Liver (tissue), 9 donors: ENCODE data around the gene FAM163A. TPM values are rescaled to one million over a fixed set of nuclear protein-coding genes. Genes with fewer than 3 reads are reported as not detected.

ENCODE experiments used
- DNase-seq: peaks from one replicate; pipeline ENCODE4 v3.0.0-alpha.2; 2017; ENCODE audit warnings: low spot score
- H3K27ac ChIP-seq, 2 donors: one replicate each; pipeline ENCODE4 v1.7.0; 2013; ENCODE audit warnings: inconsistent platforms in 2 of 2, low read length in 2 of 2, control low read depth in 1 of 2, low read depth in 1 of 2, mild to moderate bottlenecking in 1 of 2
- H3K27me3 ChIP-seq, 4 donors: one replicate each; pipeline versions ENCODE4 v1.6.1 to v1.7.0; 2013; ENCODE audit warnings: low read length in 3 of 4, inconsistent platforms in 1 of 4, mild to moderate bottlenecking in 1 of 4, moderate library complexity in 1 of 4; ENCODE audit not compliant: control insufficient read depth in 4 of 4, insufficient read depth in 4 of 4
- H3K36me3 ChIP-seq, 4 donors: one replicate each; pipeline versions ENCODE4 v1.6.1 to v1.7.0; 2013; ENCODE audit warnings: low read length in 3 of 4, mild to moderate bottlenecking in 3 of 4, low read depth in 1 of 4, moderate library complexity in 1 of 4; ENCODE audit not compliant: control insufficient read depth in 4 of 4, insufficient read depth in 3 of 4
- H3K4me1 ChIP-seq, 4 donors: one replicate each; pipeline versions ENCODE4 v1.6.1 to v1.7.0; 2013; ENCODE audit warnings: low read length in 3 of 4, mild to moderate bottlenecking in 3 of 4, moderate library complexity in 1 of 4; ENCODE audit not compliant: control insufficient read depth in 4 of 4, insufficient read depth in 4 of 4
- H3K4me3 ChIP-seq, 3 donors: one replicate each; pipeline versions ENCODE4 v1.6.1 to v1.7.0; 2013; ENCODE audit warnings: low read length in 3 of 3, control low read depth in 1 of 3, low read depth in 1 of 3, mild to moderate bottlenecking in 1 of 3
- H3K9ac ChIP-seq, 2 donors: one replicate each; pipeline ENCODE4 v1.7.0; 2013; ENCODE audit warnings: low read length in 2 of 2, mild to moderate bottlenecking in 2 of 2, moderate library complexity in 2 of 2, control low read depth in 1 of 2, low read depth in 1 of 2
- H3K9me3 ChIP-seq, 4 donors: one replicate each; pipeline versions ENCODE4 v1.6.1 to v1.7.0; 2013; ENCODE audit warnings: low read length in 3 of 4; ENCODE audit not compliant: control insufficient read depth in 4 of 4
- EGR1 ChIP-seq, 2 donors: IDR thresholded peaks; 2 replicates each; pipeline ENCODE4 v1.6.1; 2016 to 2018; ENCODE audit warnings: antibody characterized with exemption in 2 of 2, low read depth in 2 of 2
- FOXA1 ChIP-seq: IDR thresholded peaks from 2 replicates; pipeline ENCODE4 v1.6.1; 2016; ENCODE audit warnings: antibody characterized with exemption
- FOXA2 ChIP-seq: IDR thresholded peaks from 2 replicates; pipeline ENCODE4 v1.6.1; 2016; ENCODE audit warnings: antibody characterized with exemption
- GABPA ChIP-seq, 2 donors: IDR thresholded peaks in 1 of 2; conservative IDR thresholded peaks in 1 of 2; 2 replicates each; pipeline ENCODE4 v1.6.1; 2016; ENCODE audit warnings: antibody characterized with exemption in 2 of 2, mild to moderate bottlenecking in 1 of 2, moderate library complexity in 1 of 2
- HNF4A ChIP-seq, 2 donors: conservative IDR thresholded peaks; 2 replicates each; pipeline ENCODE4 v1.6.1; 2016; ENCODE audit warnings: antibody characterized with exemption in 2 of 2, mild to moderate bottlenecking in 2 of 2
- HNF4G ChIP-seq: IDR thresholded peaks from 2 replicates; pipeline ENCODE4 v1.6.1; 2016; ENCODE audit warnings: antibody characterized with exemption
- JUND ChIP-seq, 2 donors: IDR thresholded peaks; 2 replicates each; pipeline ENCODE4 v1.6.1; 2016; ENCODE audit warnings: antibody characterized with exemption in 2 of 2
- NR2F2 ChIP-seq: IDR thresholded peaks from 2 replicates; pipeline ENCODE4 v1.6.1; 2016; ENCODE audit warnings: antibody characterized with exemption
- RAD21 ChIP-seq, 2 donors: IDR thresholded peaks; 2 replicates each; pipeline ENCODE4 v1.6.1; 2016; ENCODE audit warnings: antibody characterized with exemption in 2 of 2, mild to moderate bottlenecking in 2 of 2
- RXRA ChIP-seq, 2 donors: IDR thresholded peaks; 2 replicates each; pipeline ENCODE4 v1.6.1; 2017 to 2018; ENCODE audit warnings: antibody characterized with exemption in 2 of 2, mild to moderate bottlenecking in 1 of 2
- SP1 ChIP-seq: IDR thresholded peaks from 2 replicates; pipeline ENCODE4 v1.6.1; 2018; ENCODE audit warnings: antibody characterized with exemption, mild to moderate bottlenecking
- TAF1 ChIP-seq: conservative IDR thresholded peaks from 2 replicates; pipeline ENCODE4 v1.6.1; 2016; ENCODE audit warnings: antibody characterized with exemption, mild to moderate bottlenecking
- YY1 ChIP-seq: IDR thresholded peaks from 2 replicates; pipeline ENCODE4 v1.6.1; 2016; ENCODE audit warnings: antibody characterized with exemption, mild to moderate bottlenecking
- WGBS: extraction: QIAGEN DNeasy Blood & Tissue Kit; methylation state at CpG from one replicate; pipeline ENCODE4 v1.1.7; 2013; 5-methylcytosine and 5-hydroxymethylcytosine counted together
- polyA plus RNA-seq, 2 donors: library from polyadenylated mRNA; stranded (reverse) in 1 of 2; unstranded in 1 of 2; fragments of 200-250 nt in 1 of 2; fragments of >200 nt in 1 of 2; fragmentation: Nextera tagmentation in 1 of 2; extraction: Ambion mirVana in 1 of 2; gene quantifications; one replicate each; pipeline versions ENCODE4 v1.2.1 to v1.2.3, GENCODE V29; 2013 to 2015
- total RNA-seq, 2 donors: library from RNA; depleted of rRNA; stranded (reverse); fragments of >200 nt; gene quantifications; one replicate each; pipeline ENCODE4 v1.2.3, GENCODE V29; 2014
- TF ChIP-seq, protein P1 (sequence below): IDR thresholded peaks from 2 replicates; pipeline ENCODE4 v1.6.1; 2016; ENCODE audit warnings: antibody characterized with exemption
- TF ChIP-seq, protein P2 (sequence below): fragments of 150-350 bp; IDR thresholded peaks from 2 replicates; pipeline ENCODE4 v1.5.1; 2017; ENCODE audit warnings: improper control_type of control experiment, low read depth, low read length; ENCODE audit not compliant: missing input control
- TF ChIP-seq, protein P3 (sequence below): IDR thresholded peaks from 2 replicates; pipeline ENCODE4 v1.6.1; 2016; ENCODE audit warnings: antibody characterized with exemption
- TF ChIP-seq, protein P4 (sequence below): IDR thresholded peaks from 2 replicates; pipeline ENCODE4 v1.6.1; 2016; ENCODE audit warnings: antibody characterized with exemption
- TF ChIP-seq, protein P5 (sequence below): IDR thresholded peaks from 2 replicates; pipeline ENCODE4 v1.6.1; 2016; ENCODE audit warnings: antibody characterized with exemption, mild to moderate bottlenecking
- donor health status: healthy.
- donor health status: healthy.
- donor health status: healthy.
- donor health status: healthy.
- donor health status: healthy.

Gene FAM163A
- total and polyA plus RNA-seq, 4 donors = 0.07 TPM; not detected in 3

DNA sequence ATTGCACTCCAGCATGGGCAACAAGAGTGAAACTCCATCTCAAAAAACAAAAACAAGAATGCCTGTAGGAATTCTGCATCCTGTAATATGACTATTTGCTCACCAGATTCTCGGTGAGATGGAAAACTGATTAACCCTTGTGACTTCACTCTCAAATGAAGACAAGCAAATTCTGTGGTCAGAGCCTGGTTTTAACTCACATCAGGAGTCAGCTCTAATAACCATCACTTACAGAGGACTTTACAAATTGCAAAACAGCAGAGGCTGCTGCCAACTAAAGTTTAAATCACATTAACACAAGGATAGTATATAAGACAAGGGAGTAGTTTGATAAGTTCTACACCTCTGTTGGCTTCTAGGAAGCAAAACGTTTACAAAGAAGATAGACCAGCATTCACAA, 35.7 kb upstream of the FAM163A start:
- no peak overlapping the region for H3K9ac ChIP-seq
- H3K4me3 ChIP-seq = no peak overlapping the region
- WGBS = 51% methylated on average over 2 of the region's 2 CpGs
- DNase-seq = no peak
- no peaks in the 10 kb centered on the region for H3K27me3 ChIP-seq
- TF ChIP-seq SP1 (no peak), JUND (IDR thresholded peaks at IDR 0.05) (no peak), EGR1 (IDR thresholded peaks at IDR 0.05; ENCODE audit: low read depth in 2 of 2) (no peak), TAF1 (no peak), FOXA2 (no peak), HNF4A (conservative IDR thresholded peaks at IDR 0.05) (no peak), RAD21 (IDR thresholded peaks at IDR 0.05) (no peak), YY1 (no peak), FOXA1 (no peak), GABPA (IDR thresholded peaks at IDR 0.05 in 1 of 2, conservative IDR thresholded peaks at IDR 0.05 in 1 of 2) (no peak), RXRA (IDR thresholded peaks at IDR 0.05) (no peak), NR2F2 (no peak), HNF4G (no peak)
- TF ChIP-seq, protein P1, sequence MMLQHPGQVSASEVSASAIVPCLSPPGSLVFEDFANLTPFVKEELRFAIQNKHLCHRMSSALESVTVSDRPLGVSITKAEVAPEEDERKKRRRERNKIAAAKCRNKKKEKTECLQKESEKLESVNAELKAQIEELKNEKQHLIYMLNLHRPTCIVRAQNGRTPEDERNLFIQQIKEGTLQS = no peak
- TF ChIP-seq, protein P2, sequence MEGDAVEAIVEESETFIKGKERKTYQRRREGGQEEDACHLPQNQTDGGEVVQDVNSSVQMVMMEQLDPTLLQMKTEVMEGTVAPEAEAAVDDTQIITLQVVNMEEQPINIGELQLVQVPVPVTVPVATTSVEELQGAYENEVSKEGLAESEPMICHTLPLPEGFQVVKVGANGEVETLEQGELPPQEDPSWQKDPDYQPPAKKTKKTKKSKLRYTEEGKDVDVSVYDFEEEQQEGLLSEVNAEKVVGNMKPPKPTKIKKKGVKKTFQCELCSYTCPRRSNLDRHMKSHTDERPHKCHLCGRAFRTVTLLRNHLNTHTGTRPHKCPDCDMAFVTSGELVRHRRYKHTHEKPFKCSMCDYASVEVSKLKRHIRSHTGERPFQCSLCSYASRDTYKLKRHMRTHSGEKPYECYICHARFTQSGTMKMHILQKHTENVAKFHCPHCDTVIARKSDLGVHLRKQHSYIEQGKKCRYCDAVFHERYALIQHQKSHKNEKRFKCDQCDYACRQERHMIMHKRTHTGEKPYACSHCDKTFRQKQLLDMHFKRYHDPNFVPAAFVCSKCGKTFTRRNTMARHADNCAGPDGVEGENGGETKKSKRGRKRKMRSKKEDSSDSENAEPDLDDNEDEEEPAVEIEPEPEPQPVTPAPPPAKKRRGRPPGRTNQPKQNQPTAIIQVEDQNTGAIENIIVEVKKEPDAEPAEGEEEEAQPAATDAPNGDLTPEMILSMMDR = no peak
- TF ChIP-seq, protein P3, sequence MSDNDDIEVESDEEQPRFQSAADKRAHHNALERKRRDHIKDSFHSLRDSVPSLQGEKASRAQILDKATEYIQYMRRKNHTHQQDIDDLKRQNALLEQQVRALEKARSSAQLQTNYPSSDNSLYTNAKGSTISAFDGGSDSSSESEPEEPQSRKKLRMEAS = no peak
- TF ChIP-seq, protein P4, sequence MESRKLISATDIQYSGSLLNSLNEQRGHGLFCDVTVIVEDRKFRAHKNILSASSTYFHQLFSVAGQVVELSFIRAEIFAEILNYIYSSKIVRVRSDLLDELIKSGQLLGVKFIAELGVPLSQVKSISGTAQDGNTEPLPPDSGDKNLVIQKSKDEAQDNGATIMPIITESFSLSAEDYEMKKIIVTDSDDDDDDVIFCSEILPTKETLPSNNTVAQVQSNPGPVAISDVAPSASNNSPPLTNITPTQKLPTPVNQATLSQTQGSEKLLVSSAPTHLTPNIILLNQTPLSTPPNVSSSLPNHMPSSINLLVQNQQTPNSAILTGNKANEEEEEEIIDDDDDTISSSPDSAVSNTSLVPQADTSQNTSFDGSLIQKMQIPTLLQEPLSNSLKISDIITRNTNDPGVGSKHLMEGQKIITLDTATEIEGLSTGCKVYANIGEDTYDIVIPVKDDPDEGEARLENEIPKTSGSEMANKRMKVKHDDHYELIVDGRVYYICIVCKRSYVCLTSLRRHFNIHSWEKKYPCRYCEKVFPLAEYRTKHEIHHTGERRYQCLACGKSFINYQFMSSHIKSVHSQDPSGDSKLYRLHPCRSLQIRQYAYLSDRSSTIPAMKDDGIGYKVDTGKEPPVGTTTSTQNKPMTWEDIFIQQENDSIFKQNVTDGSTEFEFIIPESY = no peak
- TF ChIP-seq, protein P5, sequence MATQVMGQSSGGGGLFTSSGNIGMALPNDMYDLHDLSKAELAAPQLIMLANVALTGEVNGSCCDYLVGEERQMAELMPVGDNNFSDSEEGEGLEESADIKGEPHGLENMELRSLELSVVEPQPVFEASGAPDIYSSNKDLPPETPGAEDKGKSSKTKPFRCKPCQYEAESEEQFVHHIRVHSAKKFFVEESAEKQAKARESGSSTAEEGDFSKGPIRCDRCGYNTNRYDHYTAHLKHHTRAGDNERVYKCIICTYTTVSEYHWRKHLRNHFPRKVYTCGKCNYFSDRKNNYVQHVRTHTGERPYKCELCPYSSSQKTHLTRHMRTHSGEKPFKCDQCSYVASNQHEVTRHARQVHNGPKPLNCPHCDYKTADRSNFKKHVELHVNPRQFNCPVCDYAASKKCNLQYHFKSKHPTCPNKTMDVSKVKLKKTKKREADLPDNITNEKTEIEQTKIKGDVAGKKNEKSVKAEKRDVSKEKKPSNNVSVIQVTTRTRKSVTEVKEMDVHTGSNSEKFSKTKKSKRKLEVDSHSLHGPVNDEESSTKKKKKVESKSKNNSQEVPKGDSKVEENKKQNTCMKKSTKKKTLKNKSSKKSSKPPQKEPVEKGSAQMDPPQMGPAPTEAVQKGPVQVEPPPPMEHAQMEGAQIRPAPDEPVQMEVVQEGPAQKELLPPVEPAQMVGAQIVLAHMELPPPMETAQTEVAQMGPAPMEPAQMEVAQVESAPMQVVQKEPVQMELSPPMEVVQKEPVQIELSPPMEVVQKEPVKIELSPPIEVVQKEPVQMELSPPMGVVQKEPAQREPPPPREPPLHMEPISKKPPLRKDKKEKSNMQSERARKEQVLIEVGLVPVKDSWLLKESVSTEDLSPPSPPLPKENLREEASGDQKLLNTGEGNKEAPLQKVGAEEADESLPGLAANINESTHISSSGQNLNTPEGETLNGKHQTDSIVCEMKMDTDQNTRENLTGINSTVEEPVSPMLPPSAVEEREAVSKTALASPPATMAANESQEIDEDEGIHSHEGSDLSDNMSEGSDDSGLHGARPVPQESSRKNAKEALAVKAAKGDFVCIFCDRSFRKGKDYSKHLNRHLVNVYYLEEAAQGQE = no peak
- H3K9me3 ChIP-seq = no peaks in the 10 kb centered on the region
- H3K36me3 ChIP-seq = no peaks in the 10 kb centered on the region
- peaks cover 0 to 5% (median 3%) of the 10 kb centered on the region in 4 donors for H3K4me1 ChIP-seq
- no peak overlapping the region for H3K27ac ChIP-seq
